ENCODE data around the gene SERBP1.

The SERBP1 gene

DNA sequence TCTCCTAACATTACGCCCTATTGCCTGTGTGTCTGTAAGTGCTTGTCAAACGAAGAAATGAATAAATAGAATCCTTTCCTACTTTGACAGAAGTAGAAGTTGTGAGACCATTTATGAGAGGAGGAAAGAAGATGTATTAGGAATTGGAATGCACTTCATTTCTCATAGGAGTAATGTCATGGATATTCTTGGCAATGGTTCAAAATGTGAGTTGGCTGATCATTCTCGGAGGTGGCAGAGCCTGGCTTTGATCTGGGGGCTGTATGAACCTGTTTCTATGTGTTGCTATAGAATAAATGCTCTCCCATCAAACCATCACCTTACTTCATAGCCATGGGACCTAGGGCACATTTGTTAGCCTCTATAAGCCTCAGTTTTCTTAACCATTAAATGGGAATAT is 10.1 kb upstream of the SERBP1 start:
- Histone ChIP-seq H3K4me3 (ENCODE audit: low read length) (no peak overlapping the region), H3K9ac (ENCODE audit: low read depth, low read length) (no peak overlapping the region), H3K27me3 (ENCODE audit: insufficient read depth, low read length) (no peaks in the 10 kb centered on the region), H3K27ac (ENCODE audit: low read depth, low read length) (no peak overlapping the region), H3K4me1 (ENCODE audit: insufficient read depth, low read length) (peaks cover 6% of the 10 kb centered on the region; the same call in 1 of the 2 replicates), H3K9me3 (ENCODE audit: insufficient read depth, low read depth, low read length) (no peaks in the 10 kb centered on the region), H3K36me3 (ENCODE audit: insufficient read depth, low read length) (no peaks in the 10 kb centered on the region)
- WGBS: 86% methylated on average over 3 of the region's 3 CpGs

DNA sequence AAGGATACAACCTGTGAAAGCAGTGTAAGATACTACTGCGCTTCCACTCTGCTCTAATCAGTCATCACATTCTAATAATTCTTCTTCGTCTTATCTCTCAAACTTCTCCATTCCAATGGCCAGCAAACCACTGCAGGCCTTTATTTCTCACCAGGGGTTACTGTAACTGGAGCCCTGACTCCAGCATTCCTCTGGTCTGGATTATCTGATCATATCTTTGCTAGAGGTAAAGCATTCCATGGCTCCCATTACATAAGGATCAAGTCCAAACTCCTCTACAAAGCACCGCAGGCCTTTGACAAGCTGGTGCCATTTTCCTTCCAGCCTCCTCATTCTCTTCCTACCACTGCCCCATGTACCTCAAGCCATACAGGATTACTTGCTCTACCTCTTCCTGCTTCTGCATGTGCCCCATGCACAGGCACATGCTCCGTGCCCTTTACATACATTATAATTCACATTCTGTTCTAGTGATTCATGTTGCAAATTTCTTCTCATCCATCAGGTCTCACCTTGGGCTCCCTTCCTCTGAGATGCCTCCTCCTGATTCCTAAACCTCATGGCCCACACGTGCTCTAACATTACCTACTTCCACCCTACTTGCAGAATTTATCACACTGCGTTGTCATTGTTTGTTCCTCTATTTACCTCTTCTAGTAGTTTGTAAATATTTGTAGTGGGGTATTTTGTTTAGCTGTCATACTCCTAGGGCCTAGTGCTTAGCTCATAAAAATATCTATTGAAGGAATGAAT is 9.3 kb upstream of the SERBP1 start:
- peaks cover 6% of the 10 kb centered on the region; the same call in 1 of the 2 replicates for H3K4me1 ChIP-seq (ENCODE audit: insufficient read depth, low read length)
- no peaks in the 10 kb centered on the region for H3K27me3 ChIP-seq (ENCODE audit: insufficient read depth, low read length)
- H3K9ac ChIP-seq (ENCODE audit: low read depth, low read length): no peak overlapping the region
- 88% methylated on average over 5 of the region's 6 CpGs for WGBS
- H3K9me3 ChIP-seq (ENCODE audit: insufficient read depth, low read depth, low read length): no peaks in the 10 kb centered on the region
- H3K36me3 ChIP-seq (ENCODE audit: insufficient read depth, low read length): no peaks in the 10 kb centered on the region
- H3K4me3 ChIP-seq (ENCODE audit: low read length): no peak overlapping the region
- H3K27ac ChIP-seq (ENCODE audit: low read depth, low read length): no peak overlapping the region

DNA sequence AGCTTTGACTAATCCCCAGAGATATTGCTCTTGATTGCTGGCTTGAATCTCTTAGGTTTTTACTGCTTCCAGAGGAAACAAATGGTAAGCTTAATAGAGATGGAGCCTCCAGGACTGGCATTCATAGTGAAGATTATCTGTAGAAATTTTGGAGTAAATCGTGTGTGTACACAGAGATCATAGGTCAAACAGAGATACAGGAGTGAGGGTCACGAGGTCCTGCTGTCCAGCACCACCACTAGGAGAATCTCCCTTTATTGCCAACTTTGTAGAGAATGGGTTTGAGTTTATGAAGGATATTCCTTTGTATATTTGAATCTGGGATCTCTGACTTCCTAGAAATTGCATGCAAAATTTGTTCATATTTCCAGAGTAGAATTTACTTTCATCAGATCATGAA is 7.8 kb upstream of the SERBP1 start:
- WGBS: 96% methylated on average over 2 of the region's 2 CpGs

DNA sequence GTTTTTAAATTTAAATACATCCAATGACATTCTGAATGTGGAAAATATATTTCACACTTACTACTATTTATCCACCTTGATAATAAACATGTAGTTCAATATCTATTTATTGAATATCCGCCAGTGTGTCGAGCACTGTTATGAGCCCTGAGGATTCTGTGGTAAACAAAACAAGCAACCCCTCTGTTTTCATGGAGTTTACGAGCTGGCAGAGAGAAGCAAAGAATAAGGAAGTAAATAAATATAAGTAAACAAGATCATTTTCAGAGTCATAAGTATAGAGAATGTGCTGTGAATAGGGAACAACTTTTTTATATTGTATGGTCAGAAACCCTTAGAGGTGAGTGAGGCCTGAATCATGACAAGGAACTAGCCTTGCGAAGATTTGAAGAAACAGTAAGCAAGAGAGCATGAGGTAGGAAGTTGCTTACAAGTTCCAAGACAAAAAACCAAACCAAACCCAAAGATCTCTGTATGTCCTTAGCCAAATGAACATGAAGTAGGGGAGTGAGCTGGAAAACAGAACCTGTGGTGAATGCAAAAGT is 6.4 kb upstream of the SERBP1 start:
- H3K9ac ChIP-seq (ENCODE audit: low read depth, low read length): no peak overlapping the region
- H3K4me1 ChIP-seq (ENCODE audit: insufficient read depth, low read length): peaks cover 16% of the 10 kb centered on the region
- no peaks in the 10 kb centered on the region for H3K36me3 ChIP-seq (ENCODE audit: insufficient read depth, low read length)
- H3K4me3 ChIP-seq (ENCODE audit: low read length): no peak overlapping the region
- H3K9me3 ChIP-seq (ENCODE audit: insufficient read depth, low read depth, low read length): no peaks in the 10 kb centered on the region
- WGBS: 92% methylated on average over 4 of the region's 4 CpGs
- no peak overlapping the region for H3K27ac ChIP-seq (ENCODE audit: low read depth, low read length)
- no peaks in the 10 kb centered on the region for H3K27me3 ChIP-seq (ENCODE audit: insufficient read depth, low read length)

More for the DNA sequence above, 7.8 kb upstream of the SERBP1 start:
- Histone ChIP-seq H3K4me3 (ENCODE audit: low read length) (no peak overlapping the region), H3K27me3 (ENCODE audit: insufficient read depth, low read length) (no peaks in the 10 kb centered on the region), H3K9me3 (ENCODE audit: insufficient read depth, low read depth, low read length) (no peaks in the 10 kb centered on the region), H3K4me1 (ENCODE audit: insufficient read depth, low read length) (peaks cover 6% of the 10 kb centered on the region; the same call in 1 of the 2 replicates), H3K27ac (ENCODE audit: low read depth, low read length) (no peak overlapping the region), H3K9ac (ENCODE audit: low read depth, low read length) (no peak overlapping the region), H3K36me3 (ENCODE audit: insufficient read depth, low read length) (no peaks in the 10 kb centered on the region)

DNA sequence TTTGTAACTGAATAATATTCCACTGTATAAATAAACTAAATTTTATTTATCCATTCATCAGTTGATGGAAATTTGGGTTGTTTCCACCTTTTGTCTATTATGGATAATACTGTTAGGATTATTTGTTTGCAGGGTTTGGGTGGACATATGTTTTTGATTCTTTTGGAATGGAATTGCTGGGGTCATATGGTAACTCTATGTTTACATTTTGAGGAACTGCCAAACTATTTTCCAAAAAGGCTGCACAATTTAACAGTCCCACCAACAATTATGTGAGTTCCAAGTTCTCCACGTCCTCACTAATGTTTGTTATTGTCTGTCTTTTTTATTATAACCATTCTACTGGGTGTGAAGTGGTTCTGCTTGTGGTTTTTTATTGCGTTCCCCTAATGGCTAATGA is 4.3 kb upstream of the SERBP1 start:
- H3K36me3 ChIP-seq (ENCODE audit: insufficient read depth, low read length): no peaks in the 10 kb centered on the region
- H3K4me1 ChIP-seq (ENCODE audit: insufficient read depth, low read length): peaks cover 13% of the 10 kb centered on the region
- no peak overlapping the region for H3K4me3 ChIP-seq (ENCODE audit: low read length)
- no peaks in the 10 kb centered on the region for H3K9me3 ChIP-seq (ENCODE audit: insufficient read depth, low read depth, low read length)
- no peak overlapping the region for H3K9ac ChIP-seq (ENCODE audit: low read depth, low read length)
- no CpG with 5 or more reads among the region's 2 CpGs for WGBS
- no peaks in the 10 kb centered on the region for H3K27me3 ChIP-seq (ENCODE audit: insufficient read depth, low read length)
- no peak overlapping the region for H3K27ac ChIP-seq (ENCODE audit: low read depth, low read length)

DNA sequence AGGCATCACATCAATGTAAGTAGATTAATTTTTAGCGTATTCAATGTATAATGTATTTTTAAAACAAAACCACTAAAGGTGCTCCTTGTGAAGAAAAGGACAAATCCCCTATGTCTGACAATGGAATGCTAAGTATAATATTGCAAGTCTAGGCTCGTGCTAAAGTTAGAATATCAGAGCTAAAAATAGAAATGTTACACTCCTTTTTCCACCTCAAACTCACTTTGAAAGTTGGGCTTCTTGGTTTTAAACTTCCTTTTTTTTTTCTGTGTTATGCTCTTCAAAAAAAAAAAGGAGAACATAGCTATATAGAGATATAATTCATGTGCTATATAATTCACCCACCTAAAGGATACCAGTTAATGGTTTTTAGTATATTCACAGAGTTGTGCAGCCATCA is 3.6 kb upstream of the SERBP1 start:
- H3K4me1 ChIP-seq (ENCODE audit: insufficient read depth, low read length): peaks cover 13% of the 10 kb centered on the region

DNA sequence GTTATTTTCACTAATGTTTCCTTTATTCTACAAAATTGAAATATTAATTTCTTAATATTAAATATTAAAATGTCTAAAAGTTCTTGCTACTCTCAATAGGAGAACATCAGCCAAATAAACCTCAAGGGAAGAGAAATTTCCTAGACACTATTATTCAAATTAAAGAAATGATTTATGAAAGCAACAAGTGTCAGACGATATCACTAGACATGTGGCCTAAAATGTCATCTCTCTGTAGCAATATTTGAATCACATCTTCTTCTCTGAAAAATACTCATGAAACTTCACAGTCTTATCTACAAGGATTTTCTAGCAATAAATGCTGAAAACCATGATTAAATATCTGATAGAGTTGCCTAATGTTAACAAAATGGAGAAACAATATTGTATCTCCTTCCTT is 2.5 kb upstream of the SERBP1 start:
- 96% methylated on average over 1 of the region's 1 CpG for WGBS
- Histone ChIP-seq H3K9ac (ENCODE audit: low read depth, low read length) (no peak overlapping the region), H3K27me3 (ENCODE audit: insufficient read depth, low read length) (no peaks in the 10 kb centered on the region), H3K27ac (ENCODE audit: low read depth, low read length) (no peak overlapping the region), H3K4me3 (ENCODE audit: low read length) (no peak overlapping the region), H3K9me3 (ENCODE audit: insufficient read depth, low read depth, low read length) (no peaks in the 10 kb centered on the region), H3K4me1 (ENCODE audit: insufficient read depth, low read length) (peaks cover 14% of the 10 kb centered on the region), H3K36me3 (ENCODE audit: insufficient read depth, low read length) (peaks cover 17% of the 10 kb centered on the region)

More for the DNA sequence above, 3.6 kb upstream of the SERBP1 start:
- Histone ChIP-seq H3K4me3 (ENCODE audit: low read length) (no peak overlapping the region), H3K9me3 (ENCODE audit: insufficient read depth, low read depth, low read length) (no peaks in the 10 kb centered on the region), H3K27me3 (ENCODE audit: insufficient read depth, low read length) (no peaks in the 10 kb centered on the region), H3K36me3 (ENCODE audit: insufficient read depth, low read length) (peaks cover 6% of the 10 kb centered on the region), H3K27ac (ENCODE audit: low read depth, low read length) (no peak overlapping the region), H3K9ac (ENCODE audit: low read depth, low read length) (no peak overlapping the region)
- WGBS: 86% methylated on average over 1 of the region's 2 CpGs

DNA sequence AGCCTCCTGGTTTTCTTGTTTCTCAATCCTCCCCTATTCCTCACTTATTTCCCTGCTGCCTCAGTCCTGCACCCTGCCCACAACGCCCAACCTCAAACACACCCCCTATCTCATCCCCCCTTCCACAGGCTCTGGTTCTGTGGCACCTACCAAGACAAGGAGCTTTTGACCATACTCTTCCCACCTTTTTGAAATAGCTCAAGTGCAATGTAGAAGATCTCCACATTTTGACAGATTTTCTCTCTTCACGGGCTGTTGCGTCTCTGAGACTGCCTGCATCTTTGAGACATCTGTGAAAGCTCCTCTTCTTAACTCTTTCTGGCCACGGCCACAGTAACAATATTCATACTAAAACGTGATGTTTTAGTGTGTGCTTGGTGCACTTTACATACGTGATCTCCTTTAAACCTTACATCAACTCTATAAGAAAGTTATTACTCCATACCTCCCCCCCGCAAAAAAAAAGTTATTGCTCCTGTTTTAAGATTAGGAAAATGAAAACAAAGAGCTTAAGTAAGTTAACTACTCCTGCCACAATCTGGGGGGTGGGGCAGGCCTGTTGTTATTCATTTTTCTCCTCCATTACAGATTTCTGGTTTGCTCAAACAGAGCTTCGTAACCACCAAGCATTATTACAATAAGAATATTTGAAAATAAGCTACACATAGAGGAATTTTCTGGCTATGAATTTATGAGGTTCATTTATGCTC is 1.8 kb upstream of the SERBP1 start:
- H3K9ac ChIP-seq (ENCODE audit: low read depth, low read length): no peak overlapping the region
- H3K4me3 ChIP-seq (ENCODE audit: low read length): peak overlapping the region; percentile 100
- H3K36me3 ChIP-seq (ENCODE audit: insufficient read depth, low read length): peaks cover 24% of the 10 kb centered on the region
- WGBS: 34% methylated on average over 6 of the region's 8 CpGs
- peaks cover 21% of the 10 kb centered on the region for H3K4me1 ChIP-seq (ENCODE audit: insufficient read depth, low read length)
- H3K27me3 ChIP-seq (ENCODE audit: insufficient read depth, low read length): no peaks in the 10 kb centered on the region
- H3K9me3 ChIP-seq (ENCODE audit: insufficient read depth, low read depth, low read length): no peaks in the 10 kb centered on the region
- no peak overlapping the region; the same call in 1 of the 2 replicates for H3K27ac ChIP-seq (ENCODE audit: low read depth, low read length)

DNA sequence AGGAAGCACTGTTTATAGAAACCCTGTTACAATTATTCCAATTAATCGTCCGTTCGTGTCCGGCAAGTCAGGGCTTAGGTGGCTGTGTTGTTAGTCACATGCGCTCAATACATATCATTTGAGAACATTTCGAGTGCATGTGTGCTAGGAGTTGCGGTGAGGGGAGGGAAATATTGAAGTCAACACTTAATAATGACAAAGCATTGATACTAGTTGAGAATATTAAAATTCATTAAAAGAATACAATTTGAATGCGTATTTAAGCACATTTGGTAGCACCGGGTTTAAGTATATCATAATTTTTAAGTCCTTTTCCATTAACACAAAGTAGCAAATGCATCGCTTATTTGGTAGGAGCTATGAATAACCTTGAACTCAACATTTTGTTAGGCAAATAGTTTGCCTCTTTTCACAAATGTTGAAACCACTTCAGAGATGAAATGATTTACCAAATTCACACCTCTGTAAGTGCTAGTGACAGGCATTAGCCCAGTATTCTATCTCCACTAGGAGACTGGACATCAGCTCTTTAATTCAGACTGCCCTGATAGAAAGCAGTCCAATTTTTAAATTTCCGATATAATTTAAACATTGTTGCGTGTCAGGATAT is 1.1 kb upstream of the SERBP1 start:
- no peaks in the 10 kb centered on the region for H3K9me3 ChIP-seq (ENCODE audit: insufficient read depth, low read depth, low read length)
- H3K4me3 ChIP-seq (ENCODE audit: low read length): peak overlapping the region; percentile 100
- peaks cover 32% of the 10 kb centered on the region for H3K36me3 ChIP-seq (ENCODE audit: insufficient read depth, low read length)
- peak overlapping the region; percentile 78; the same call in 1 of the 2 replicates for H3K27ac ChIP-seq (ENCODE audit: low read depth, low read length)
- peak overlapping the region; percentile 87 for H3K9ac ChIP-seq (ENCODE audit: low read depth, low read length)
- WGBS: 27% methylated on average over 10 of the region's 12 CpGs
- H3K4me1 ChIP-seq (ENCODE audit: insufficient read depth, low read length): peaks cover 29% of the 10 kb centered on the region
- no peaks in the 10 kb centered on the region for H3K27me3 ChIP-seq (ENCODE audit: insufficient read depth, low read length)

DNA sequence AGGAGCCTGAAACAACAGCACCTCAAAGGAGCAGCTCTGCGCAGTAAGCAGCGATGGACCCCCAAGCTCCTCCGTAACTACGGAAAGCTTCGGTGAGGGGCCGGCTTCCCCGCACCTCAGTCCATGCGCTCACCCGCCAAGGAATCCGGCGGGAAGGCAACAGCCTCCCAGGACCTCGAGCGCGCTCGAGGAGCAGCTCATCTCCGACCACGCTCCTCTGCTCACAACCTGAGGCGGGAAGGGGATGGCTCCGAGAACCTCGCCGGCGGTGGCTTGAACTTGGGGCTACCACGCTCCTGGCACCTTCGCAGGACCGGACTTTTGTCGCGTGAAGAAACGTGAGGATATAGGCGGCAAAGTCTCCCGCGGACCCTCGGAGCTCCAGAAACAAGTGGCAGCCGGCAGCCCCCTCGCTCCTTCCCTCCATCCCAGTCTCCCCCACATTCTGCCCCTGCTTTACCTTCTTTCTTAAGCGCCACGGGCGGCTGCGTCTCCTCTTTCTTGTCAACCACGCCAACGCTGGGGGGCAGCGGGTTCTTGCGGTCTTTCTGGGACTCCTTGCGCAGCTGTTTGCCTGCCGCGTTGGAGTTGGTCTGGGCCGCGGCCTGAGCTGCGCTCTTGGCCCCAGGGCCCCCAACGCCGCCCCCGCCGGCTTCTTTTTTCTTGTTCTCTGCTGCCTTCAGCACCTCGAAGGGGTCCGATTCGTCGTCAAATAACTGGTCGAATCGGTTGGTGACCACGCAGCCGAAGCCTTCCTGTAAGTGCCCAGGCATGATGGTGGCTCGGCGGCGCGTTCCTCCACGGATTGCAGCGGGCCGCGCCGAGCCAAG is 459 bp downstream of the SERBP1 start:
- Histone ChIP-seq H3K36me3 (ENCODE audit: insufficient read depth, low read length) (peaks cover 47% of the 10 kb centered on the region), H3K27me3 (ENCODE audit: insufficient read depth, low read length) (no peaks in the 10 kb centered on the region), H3K4me1 (ENCODE audit: insufficient read depth, low read length) (peaks cover 38% of the 10 kb centered on the region), H3K9ac (ENCODE audit: low read depth, low read length) (peak overlapping the region; percentile 99), H3K9me3 (ENCODE audit: insufficient read depth, low read depth, low read length) (no peaks in the 10 kb centered on the region), H3K4me3 (ENCODE audit: low read length) (peak overlapping the region; percentile 100), H3K27ac (ENCODE audit: low read depth, low read length) (peak overlapping the region; percentile 74)
- under 1% methylated on average over 69 of the region's 69 CpGs for WGBS
